Measurements from ENCODE around the gene COQ5. TPM values are rescaled to one million over a fixed set of nuclear protein-coding genes. Genes with fewer than 3 reads are reported as not detected.

The COQ5 gene
- total RNA-seq, 1 experiment from 2014 or later, result 34.1 TPM

- Histone ChIP-seq H2AFZ (ENCODE audit: low read depth, low read length, poor library complexity, severe bottlenecking) (no peak overlapping the region), H3K4me1 (ENCODE audit: control insufficient read depth in 1 of 2, insufficient read depth in 2 of 2, low read length in 2 of 2) (peaks cover 27 to 47% of the 10 kb centered on the region in 2 experiments), H3K27ac (ENCODE audit: low read depth, low read length) (peak overlapping the region; percentile 1; the same call in 1 of the 2 replicates), H3K27me3 (ENCODE audit: insufficient read depth, low read length) (no peaks in the 10 kb centered on the region), H3K9ac (ENCODE audit: low read length) (peak overlapping the region; percentile 25), H3K9me2 (ENCODE audit: insufficient read depth) (no peaks in the 10 kb centered on the region), H3K36me3 (ENCODE audit: control insufficient read depth in 1 of 2, insufficient read depth in 2 of 2, low read length in 2 of 2) (peaks cover 4 to 17% of the 10 kb centered on the region in 2 experiments; a peak in 2 of 4 replicates), H3K4me2 (ENCODE audit: low read length) (peak overlapping the region; percentile 58), H3K9me3 (ENCODE audit: control insufficient read depth in 1 of 2, insufficient read depth in 1 of 2, low read depth in 1 of 2, low read length in 2 of 2) (no peaks in the 10 kb centered on the region), H3K4me3 (replicated peaks in 1 of 2; ENCODE audit: low read depth in 1 of 2, low read length in 2 of 2) (peak overlapping the region in 1 of 2 experiments; percentile 3; a peak in 1 of 4 replicates), H3K79me2 (ENCODE audit: insufficient read depth, low read length) (peaks cover 93% of the 10 kb centered on the region), H4K20me1 (ENCODE audit: insufficient read depth) (peaks cover 12% of the 10 kb centered on the region; the same call in 1 of the 2 replicates)
- ChIA-PET CTCF (no interaction called here), POLR2A (interaction anchor here (0.9 kb wide), 1 partner anchor 42 kb away, joined by 3 read pairs; the partner anchor contains the start of gene DYNLL1), RAD21 (ENCODE audit: low non-redundant PET in 1 of 2, low total read pairs in 2 of 2, uncharacterized antibody in 2 of 2, unreplicated experiment in 2 of 2) (interaction anchor here in 1 of 2 experiments (0.7 kb wide), 1 partner anchor 68 kb away, joined by 3 read pairs; no protein-coding TSS in a partner anchor)
- DNase-seq (ENCODE audit: low read depth, low spot score) (no peak), ATAC-seq (peak; percentile 26; the same call in 1 of the 2 replicates)
- BruUV-seq (replicated peaks), result no TSS peak
- TF ChIP-seq FOSL1 (IDR thresholded peaks at IDR 0.05; ENCODE audit: low read depth), result no peak
- no peak for TF ChIP-seq CTCF (IDR thresholded peaks at IDR 0.05 in 2 of 3, conservative IDR thresholded peaks at IDR 0.05 in 1 of 3; ENCODE audit: borderline replicate concordance in 1 of 3, insufficient read depth in 1 of 3, low read depth in 2 of 3, low read length in 2 of 3)
- TF ChIP-seq REST (IDR thresholded peaks at IDR 0.05; ENCODE audit: low read depth), result no peak
- TF ChIP-seq SP1 (IDR thresholded peaks at IDR 0.05; ENCODE audit: low read depth), result peak; percentile 33; the same call in 1 of the 2 replicates
- TF ChIP-seq ATF3 (IDR thresholded peaks at IDR 0.05), result no peak
- TF ChIP-seq JUND (IDR thresholded peaks at IDR 0.05), result no peak; the same call in 1 of the 2 replicates
- intact Hi-C loops (cut with micrococcal nuclease), result loop anchor here (10.0 kb wide), 1 partner anchor 214 kb away; the partner anchor contains the start of gene PLA2G1B
Measured at GRCh38 chr12:120538281-120539156, 9.6 kb upstream of the COQ5 start.
